Right atrium auricular region (tissue), 2 donors: ENCODE measurements around the gene TRERF1. TPM values are rescaled to one million over a fixed set of nuclear protein-coding genes. Genes with fewer than 3 reads are reported as not detected.
"Not testable (repeated sequence)": the region's sequence is repeated elsewhere in the genome, so short reads cannot be mapped to it uniquely, and the experiment has no call there.

Source experiments
- DNase-seq: peaks from one replicate; pipeline ENCODE4 v3.0.0-alpha.2; 2019; ENCODE audit warnings: low spot score
- H3K27ac ChIP-seq, 2 donors: fragments of 200-600 bp; sonication (generic); 1 replicate in 1 of 2; 2 replicates in 1 of 2; pipeline ENCODE4 v1.5.1; 2016 to 2019
- H3K27me3 ChIP-seq, 2 donors: fragments of 200-600 bp; sonication (generic); one replicate each; pipeline versions ENCODE4 v1.5.1 to v1.6.0; 2017 to 2019
- H3K36me3 ChIP-seq: fragments of 200-600 bp; sonication (generic); one replicate; pipeline ENCODE4 v1.5.1; 2016
- H3K4me1 ChIP-seq, 2 donors: fragments of 200-600 bp; sonication (generic); one replicate each; pipeline versions ENCODE4 v1.5.1 to v1.6.0; 2017 to 2019
- H3K4me3 ChIP-seq, 2 donors: fragments of 200-600 bp; sonication (generic); 1 replicate in 1 of 2; 2 replicates in 1 of 2; pipeline ENCODE4 v1.5.1; 2017 to 2019; ENCODE audit warnings: mild to moderate bottlenecking in 1 of 2, moderate library complexity in 1 of 2
- H3K9me3 ChIP-seq, 2 donors: fragments of 200-600 bp; sonication (generic); one replicate each; pipeline ENCODE4 v1.5.1; 2019
- total RNA-seq, 2 donors: library from RNA; depleted of rRNA; stranded (reverse); fragments of >200 nt; gene quantifications; one replicate each; pipeline ENCODE4 v1.1.0, GENCODE V29; 2016
- TF ChIP-seq, protein P1 (sequence below), 2 donors: fragments of 200-600 bp; sonication (generic); IDR thresholded peaks; one replicate each; pipeline ENCODE4 v1.5.1; 2019; ENCODE audit warnings: antibody characterized with exemption in 2 of 2

The TRERF1 gene
- total RNA-seq, 2 donors from 2014 or later: 1.9 to 2.5 TPM

DNA sequence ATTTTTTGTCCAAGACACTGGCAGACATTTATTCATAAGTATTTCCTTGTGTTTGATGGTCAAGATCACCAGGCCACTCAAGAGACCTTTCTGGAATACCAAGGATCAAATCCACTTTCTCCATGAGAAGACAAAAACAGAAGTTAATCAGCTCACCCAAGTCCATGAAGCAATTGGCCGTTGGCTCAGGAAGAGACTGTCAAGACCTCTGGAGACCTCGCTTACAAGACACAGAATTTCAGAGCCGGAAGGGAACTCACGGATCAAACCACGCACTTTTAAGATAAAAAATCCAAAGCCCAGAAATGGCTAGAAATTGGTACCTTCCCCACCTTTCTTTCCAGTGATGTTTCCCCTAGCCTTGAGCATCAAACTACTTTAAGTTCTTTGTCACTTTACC lies 3.3 kb downstream of the TRERF1 start:
- no peaks in the 10 kb centered on the region for H3K27me3 ChIP-seq
- TF ChIP-seq, protein P1, sequence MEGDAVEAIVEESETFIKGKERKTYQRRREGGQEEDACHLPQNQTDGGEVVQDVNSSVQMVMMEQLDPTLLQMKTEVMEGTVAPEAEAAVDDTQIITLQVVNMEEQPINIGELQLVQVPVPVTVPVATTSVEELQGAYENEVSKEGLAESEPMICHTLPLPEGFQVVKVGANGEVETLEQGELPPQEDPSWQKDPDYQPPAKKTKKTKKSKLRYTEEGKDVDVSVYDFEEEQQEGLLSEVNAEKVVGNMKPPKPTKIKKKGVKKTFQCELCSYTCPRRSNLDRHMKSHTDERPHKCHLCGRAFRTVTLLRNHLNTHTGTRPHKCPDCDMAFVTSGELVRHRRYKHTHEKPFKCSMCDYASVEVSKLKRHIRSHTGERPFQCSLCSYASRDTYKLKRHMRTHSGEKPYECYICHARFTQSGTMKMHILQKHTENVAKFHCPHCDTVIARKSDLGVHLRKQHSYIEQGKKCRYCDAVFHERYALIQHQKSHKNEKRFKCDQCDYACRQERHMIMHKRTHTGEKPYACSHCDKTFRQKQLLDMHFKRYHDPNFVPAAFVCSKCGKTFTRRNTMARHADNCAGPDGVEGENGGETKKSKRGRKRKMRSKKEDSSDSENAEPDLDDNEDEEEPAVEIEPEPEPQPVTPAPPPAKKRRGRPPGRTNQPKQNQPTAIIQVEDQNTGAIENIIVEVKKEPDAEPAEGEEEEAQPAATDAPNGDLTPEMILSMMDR (IDR thresholded peaks at IDR 0.05): no peak
- H3K9me3 ChIP-seq: no peaks in the 10 kb centered on the region
- no peaks in the 10 kb centered on the region for H3K36me3 ChIP-seq
- H3K27ac ChIP-seq: no peak overlapping the region
- H3K4me3 ChIP-seq: no peak overlapping the region
- no peak for DNase-seq
- H3K4me1 ChIP-seq: peaks cover 0 to 23% of the 10 kb centered on the region in 2 donors

DNA sequence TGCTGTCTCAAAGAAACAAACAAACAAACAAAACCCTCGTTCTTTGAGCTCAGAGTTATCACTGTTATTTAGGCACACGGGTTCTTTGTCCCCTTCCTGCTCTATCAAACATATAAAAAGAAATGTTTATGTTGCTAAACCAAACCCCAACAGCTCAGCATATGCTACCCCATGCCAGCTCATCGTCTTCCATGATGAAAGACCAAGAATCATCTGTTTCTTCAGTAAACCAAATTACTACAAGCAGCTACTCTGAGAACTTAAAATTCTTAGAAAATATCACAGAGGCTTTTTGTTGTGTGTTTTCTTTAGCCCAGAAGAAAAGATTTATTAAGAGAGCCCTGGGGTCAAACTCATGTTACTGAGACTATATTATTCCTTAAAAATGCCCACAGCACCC lies 4.7 kb downstream of the TRERF1 start:
- TF ChIP-seq, protein P1 (IDR thresholded peaks at IDR 0.05): no peak
- no peak for DNase-seq
- H3K9me3 ChIP-seq: no peaks in the 10 kb centered on the region
- no peaks in the 10 kb centered on the region for H3K27me3 ChIP-seq
- H3K27ac ChIP-seq: no peak overlapping the region
- no peak overlapping the region for H3K4me3 ChIP-seq
- H3K4me1 ChIP-seq: peaks cover 0 to 24% of the 10 kb centered on the region in 2 donors
- no peaks in the 10 kb centered on the region for H3K36me3 ChIP-seq

DNA sequence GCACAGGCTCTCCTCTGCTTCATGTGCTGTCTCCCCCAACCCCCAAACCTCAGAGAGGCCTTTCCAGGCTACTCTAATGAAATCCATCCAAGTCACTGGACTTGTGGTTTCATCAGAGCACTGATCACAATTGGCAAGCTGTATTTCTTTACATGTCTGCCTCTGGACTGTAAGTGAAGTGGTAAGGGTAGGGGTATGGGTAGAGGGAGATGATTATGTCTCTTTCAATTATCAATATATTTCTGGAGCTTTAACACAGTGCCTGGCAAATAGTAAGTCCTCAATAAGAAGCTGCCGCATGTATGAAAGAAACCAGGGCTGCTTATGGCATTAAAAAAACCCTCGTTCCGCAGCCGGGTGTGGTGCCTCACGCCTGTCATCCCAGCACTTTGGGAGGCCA lies 5.4 kb downstream of the TRERF1 start:
- TF ChIP-seq, protein P1 (IDR thresholded peaks at IDR 0.05): no peak
- no peak for DNase-seq
- no peaks in the 10 kb centered on the region for H3K27me3 ChIP-seq
- H3K4me3 ChIP-seq: no peak overlapping the region
- peaks cover 0 to 29% of the 10 kb centered on the region in 2 donors for H3K4me1 ChIP-seq
- H3K9me3 ChIP-seq: no peaks in the 10 kb centered on the region
- H3K36me3 ChIP-seq: no peaks in the 10 kb centered on the region
- no peak overlapping the region for H3K27ac ChIP-seq

DNA sequence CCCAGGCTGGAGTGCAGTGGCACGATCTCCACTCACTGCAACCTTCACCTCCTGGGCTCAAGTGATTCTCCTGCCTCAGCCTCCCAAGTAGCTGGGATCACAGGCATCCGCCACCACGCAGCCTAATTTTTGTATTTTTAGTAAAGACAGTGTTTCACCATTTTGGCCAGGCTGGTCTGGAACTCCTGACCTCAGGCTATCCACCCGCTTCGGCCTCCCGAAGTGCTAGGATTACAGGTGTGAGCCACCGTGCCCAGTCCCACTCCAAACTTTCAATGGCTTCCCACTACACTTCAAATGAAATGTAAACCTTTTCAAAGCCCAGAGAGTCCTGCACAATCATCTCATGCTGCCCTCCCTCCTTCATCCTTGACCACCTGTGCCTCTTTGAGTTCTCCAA lies 5.8 kb downstream of the TRERF1 start:
- H3K36me3 ChIP-seq, H3K4me3 ChIP-seq, H3K27me3 ChIP-seq, H3K9me3 ChIP-seq, H3K27ac ChIP-seq, DNase-seq: not testable (repeated sequence)
- peaks cover 0 to 29% of the 10 kb centered on the region in 2 donors for H3K4me1 ChIP-seq

DNA sequence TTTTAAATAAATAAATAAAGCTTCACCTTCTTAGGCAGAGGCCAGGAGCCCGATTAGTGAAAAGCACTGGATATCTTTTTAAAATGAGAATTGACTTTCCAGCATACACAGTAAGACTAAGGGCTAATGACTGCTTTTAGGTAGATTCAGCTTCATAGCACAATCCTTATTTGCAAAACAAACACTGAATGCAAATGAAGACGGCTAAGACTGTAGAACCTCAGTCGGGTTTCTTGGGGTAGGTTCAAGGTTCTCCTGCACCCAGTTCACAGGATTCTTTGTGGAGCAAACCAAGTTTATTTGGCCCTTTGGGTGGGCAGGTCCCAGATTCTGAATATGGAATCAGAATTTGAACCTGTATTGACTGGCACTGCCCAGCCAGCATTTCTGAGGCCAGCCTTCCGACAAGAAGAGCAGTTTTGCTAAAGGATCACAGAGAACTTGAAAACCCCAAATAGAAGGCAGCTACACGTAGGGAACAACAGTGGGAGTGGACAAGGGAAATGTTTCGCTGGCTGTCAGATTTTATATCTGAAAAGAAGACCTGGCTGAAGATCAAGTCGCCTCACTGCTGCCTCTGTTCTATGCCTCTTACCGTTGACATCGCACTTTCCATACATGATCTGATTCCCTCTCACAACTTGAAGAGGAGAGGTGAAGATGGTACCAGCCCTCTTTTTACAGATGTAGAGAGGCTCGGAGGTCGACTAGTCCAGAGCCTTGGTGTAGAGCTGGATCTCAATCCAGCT lies 8.2 kb downstream of the TRERF1 start:
- no peak overlapping the region for H3K4me3 ChIP-seq
- H3K4me1 ChIP-seq: peaks cover 0 to 27% of the 10 kb centered on the region in 2 donors
- TF ChIP-seq, protein P1 (IDR thresholded peaks at IDR 0.05): no peak
- no peaks in the 10 kb centered on the region for H3K9me3 ChIP-seq
- DNase-seq: no peak
- H3K27me3 ChIP-seq: no peaks in the 10 kb centered on the region
- peak overlapping the region in 1 of 2 donors; percentile 31 for H3K27ac ChIP-seq
- H3K36me3 ChIP-seq: no peaks in the 10 kb centered on the region

DNA sequence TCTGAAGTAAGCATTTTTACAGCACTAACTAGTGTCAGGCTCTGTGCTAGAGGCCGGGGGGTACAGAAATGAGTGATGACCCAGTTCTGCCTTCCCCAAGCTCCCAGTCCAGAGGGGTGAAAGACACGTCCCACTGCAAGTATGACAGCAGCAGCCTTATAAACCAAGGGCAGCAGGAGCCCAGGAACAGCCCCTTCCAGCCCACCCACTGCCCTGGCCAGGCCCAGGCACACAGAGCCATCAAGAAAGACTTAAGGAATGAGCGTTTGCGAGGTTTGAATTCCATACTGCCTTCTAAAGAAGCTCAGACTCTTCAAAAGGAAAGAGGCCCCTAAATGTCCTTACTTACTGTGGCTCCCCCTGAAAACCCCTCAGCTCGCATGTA lies 10.0 kb downstream of the TRERF1 start:
- Histone ChIP-seq H3K27me3 (no peaks in the 10 kb centered on the region), H3K27ac (peak overlapping the region; percentile 62 to 72), H3K4me1 (peaks cover 0 to 27% of the 10 kb centered on the region in 2 donors), H3K9me3 (no peaks in the 10 kb centered on the region), H3K36me3 (no peaks in the 10 kb centered on the region), H3K4me3 (no peak overlapping the region)
- TF ChIP-seq, protein P1 (IDR thresholded peaks at IDR 0.05): no peak
- no peak for DNase-seq
